Measurements from ENCODE around the gene FAIM2. TPM values are rescaled to one million over a fixed set of nuclear protein-coding genes. Genes with fewer than 3 reads are reported as not detected.

The FAIM2 gene
- polyA plus RNA-seq, 1 donor from 2014 or later = 5.3 TPM

GRCh38 chr12:49946497-49946896, 42.8 kb upstream of the FAIM2 start:
- no peak overlapping the region for H3K27ac ChIP-seq (ENCODE audit: low read length)
- no peaks in the 10 kb centered on the region for H3K36me3 ChIP-seq (ENCODE audit: insufficient read depth, low read length)
- no peak overlapping the region for H3K9ac ChIP-seq (ENCODE audit: low read length)
- H4K20me1 ChIP-seq (ENCODE audit: insufficient read depth) = no peaks in the 10 kb centered on the region
- no peak overlapping the region for H3K4me2 ChIP-seq (ENCODE audit: low read length)
- no peak overlapping the region for H2AFZ ChIP-seq (ENCODE audit: low read depth, low read length)
- TF ChIP-seq RAD21 (conservative IDR thresholded peaks at IDR 0.05) = no peak
- H3F3A ChIP-seq (ENCODE audit: insufficient read depth, low read length, poor library complexity, severe bottlenecking) = no peaks in the 10 kb centered on the region
- H3K9me2 ChIP-seq (ENCODE audit: insufficient read depth, low read length) = no peaks in the 10 kb centered on the region
- no peaks in the 10 kb centered on the region for H3K27me3 ChIP-seq (ENCODE audit: insufficient read depth, low read depth, low read length)
- H3K9me3 ChIP-seq (ENCODE audit: low read length) = no peaks in the 10 kb centered on the region
- no peak overlapping the region for H3K4me3 ChIP-seq (ENCODE audit: low read length)
- H3K79me2 ChIP-seq (replicated peaks; ENCODE audit: insufficient read depth, low read length) = no peaks in the 10 kb centered on the region

GRCh38 chr12:49946086-49946485, 42.4 kb upstream of the FAIM2 start:
- Histone ChIP-seq H3K4me2 (ENCODE audit: low read length) (no peak overlapping the region), H3K9me2 (ENCODE audit: insufficient read depth, low read length) (no peaks in the 10 kb centered on the region), H3K9me3 (ENCODE audit: low read length) (no peaks in the 10 kb centered on the region), H3K4me3 (ENCODE audit: low read length) (no peak overlapping the region), H2AFZ (ENCODE audit: low read depth, low read length) (no peak overlapping the region), H3K36me3 (ENCODE audit: insufficient read depth, low read length) (no peaks in the 10 kb centered on the region), H3K9ac (ENCODE audit: low read length) (no peak overlapping the region), H3F3A (ENCODE audit: insufficient read depth, low read length, poor library complexity, severe bottlenecking) (no peaks in the 10 kb centered on the region), H3K79me2 (replicated peaks; ENCODE audit: insufficient read depth, low read length) (no peaks in the 10 kb centered on the region), H4K20me1 (ENCODE audit: insufficient read depth) (no peaks in the 10 kb centered on the region), H3K27me3 (ENCODE audit: insufficient read depth, low read depth, low read length) (no peaks in the 10 kb centered on the region), H3K27ac (ENCODE audit: low read length) (no peak overlapping the region)
- TF ChIP-seq, protein P1, sequence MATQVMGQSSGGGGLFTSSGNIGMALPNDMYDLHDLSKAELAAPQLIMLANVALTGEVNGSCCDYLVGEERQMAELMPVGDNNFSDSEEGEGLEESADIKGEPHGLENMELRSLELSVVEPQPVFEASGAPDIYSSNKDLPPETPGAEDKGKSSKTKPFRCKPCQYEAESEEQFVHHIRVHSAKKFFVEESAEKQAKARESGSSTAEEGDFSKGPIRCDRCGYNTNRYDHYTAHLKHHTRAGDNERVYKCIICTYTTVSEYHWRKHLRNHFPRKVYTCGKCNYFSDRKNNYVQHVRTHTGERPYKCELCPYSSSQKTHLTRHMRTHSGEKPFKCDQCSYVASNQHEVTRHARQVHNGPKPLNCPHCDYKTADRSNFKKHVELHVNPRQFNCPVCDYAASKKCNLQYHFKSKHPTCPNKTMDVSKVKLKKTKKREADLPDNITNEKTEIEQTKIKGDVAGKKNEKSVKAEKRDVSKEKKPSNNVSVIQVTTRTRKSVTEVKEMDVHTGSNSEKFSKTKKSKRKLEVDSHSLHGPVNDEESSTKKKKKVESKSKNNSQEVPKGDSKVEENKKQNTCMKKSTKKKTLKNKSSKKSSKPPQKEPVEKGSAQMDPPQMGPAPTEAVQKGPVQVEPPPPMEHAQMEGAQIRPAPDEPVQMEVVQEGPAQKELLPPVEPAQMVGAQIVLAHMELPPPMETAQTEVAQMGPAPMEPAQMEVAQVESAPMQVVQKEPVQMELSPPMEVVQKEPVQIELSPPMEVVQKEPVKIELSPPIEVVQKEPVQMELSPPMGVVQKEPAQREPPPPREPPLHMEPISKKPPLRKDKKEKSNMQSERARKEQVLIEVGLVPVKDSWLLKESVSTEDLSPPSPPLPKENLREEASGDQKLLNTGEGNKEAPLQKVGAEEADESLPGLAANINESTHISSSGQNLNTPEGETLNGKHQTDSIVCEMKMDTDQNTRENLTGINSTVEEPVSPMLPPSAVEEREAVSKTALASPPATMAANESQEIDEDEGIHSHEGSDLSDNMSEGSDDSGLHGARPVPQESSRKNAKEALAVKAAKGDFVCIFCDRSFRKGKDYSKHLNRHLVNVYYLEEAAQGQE (IDR thresholded peaks at IDR 0.05; ENCODE audit: borderline replicate concordance) = no peak
- TF ChIP-seq SMC3 (conservative IDR thresholded peaks at IDR 0.05; ENCODE audit: poor library complexity) (no peak), EZH2 (IDR thresholded peaks at IDR 0.05; ENCODE audit: borderline replicate concordance, insufficient read depth, low read length, poor library complexity, severe bottlenecking) (no peak), MXI1 (conservative IDR thresholded peaks at IDR 0.05; ENCODE audit: poor library complexity, severe bottlenecking) (no peak), EP300 (conservative IDR thresholded peaks at IDR 0.05; ENCODE audit: poor library complexity, severe bottlenecking) (no peak), TAF1 (IDR thresholded peaks at IDR 0.05; ENCODE audit: low read depth) (no peak), RAD21 (conservative IDR thresholded peaks at IDR 0.05) (no peak), POLR2AphosphoS5 (IDR thresholded peaks at IDR 0.05) (no peak)
- TF ChIP-seq, protein P2, sequence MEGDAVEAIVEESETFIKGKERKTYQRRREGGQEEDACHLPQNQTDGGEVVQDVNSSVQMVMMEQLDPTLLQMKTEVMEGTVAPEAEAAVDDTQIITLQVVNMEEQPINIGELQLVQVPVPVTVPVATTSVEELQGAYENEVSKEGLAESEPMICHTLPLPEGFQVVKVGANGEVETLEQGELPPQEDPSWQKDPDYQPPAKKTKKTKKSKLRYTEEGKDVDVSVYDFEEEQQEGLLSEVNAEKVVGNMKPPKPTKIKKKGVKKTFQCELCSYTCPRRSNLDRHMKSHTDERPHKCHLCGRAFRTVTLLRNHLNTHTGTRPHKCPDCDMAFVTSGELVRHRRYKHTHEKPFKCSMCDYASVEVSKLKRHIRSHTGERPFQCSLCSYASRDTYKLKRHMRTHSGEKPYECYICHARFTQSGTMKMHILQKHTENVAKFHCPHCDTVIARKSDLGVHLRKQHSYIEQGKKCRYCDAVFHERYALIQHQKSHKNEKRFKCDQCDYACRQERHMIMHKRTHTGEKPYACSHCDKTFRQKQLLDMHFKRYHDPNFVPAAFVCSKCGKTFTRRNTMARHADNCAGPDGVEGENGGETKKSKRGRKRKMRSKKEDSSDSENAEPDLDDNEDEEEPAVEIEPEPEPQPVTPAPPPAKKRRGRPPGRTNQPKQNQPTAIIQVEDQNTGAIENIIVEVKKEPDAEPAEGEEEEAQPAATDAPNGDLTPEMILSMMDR (IDR thresholded peaks at IDR 0.05; ENCODE audit: poor library complexity, severe bottlenecking) = no peak

All from neural cell (in vitro differentiated cells).